Type B pancreatic cell (in vitro differentiated cells): ENCODE results near the gene SAGE1. TPM values are rescaled to one million over a fixed set of nuclear protein-coding genes. Genes with fewer than 3 reads are reported as not detected.
"Not testable (repeated sequence)": the region's sequence is repeated elsewhere in the genome, so short reads cannot be mapped to it uniquely, and the experiment has no call there.

Source experiments
- DNase-seq: peaks from one replicate; pipeline ENCODE4 v3.0.0; 2021; ENCODE audit warnings: mixed read lengths; ENCODE audit not compliant: unreplicated experiment; ENCODE audit errors: extremely low spot score
- H3K27ac Mint-ChIP-seq: 2 replicates; pipeline ENCODE4 v1.8.0; 2021; ENCODE audit warnings: mild to moderate bottlenecking, mixed read lengths
- H3K27me3 Mint-ChIP-seq: 2 replicates; pipeline ENCODE4 v1.8.0; 2021; ENCODE audit warnings: mixed read lengths
- H3K36me3 Mint-ChIP-seq: 2 replicates; pipeline ENCODE4 v1.8.0; 2021; ENCODE audit warnings: mixed read lengths
- H3K4me1 Mint-ChIP-seq: one replicate; pipeline ENCODE4 v1.8.0; 2021; ENCODE audit warnings: mixed read lengths; ENCODE audit not compliant: unreplicated experiment
- H3K4me3 Mint-ChIP-seq: 2 replicates; pipeline ENCODE4 v1.8.0; 2021; ENCODE audit warnings: mild to moderate bottlenecking, mixed read lengths
- H3K9me3 Mint-ChIP-seq: 2 replicates; pipeline ENCODE4 v1.8.0; 2021; ENCODE audit warnings: mixed read lengths
- CTCF ChIP-seq: fragments of 200-600 bp; sonication (generic); conservative IDR thresholded peaks from 2 replicates; pipeline ENCODE4 v1.5.0; 2021; ENCODE audit warnings: antibody characterized with exemption, mild to moderate bottlenecking
- total RNA-seq: library from RNA; stranded (reverse); gene quantifications from 2 replicates; pipeline ENCODE4 v1.2.1, GENCODE V29; 2021; ENCODE audit warnings: low replicate concordance

SAGE1 gene
- total RNA-seq, 1 donor from 2014 or later: not detected

- Mint-ChIP-seq H3K4me1 (no peaks in the 10 kb centered on the region), H3K27ac (no peak overlapping the region), H3K4me3 (no peak overlapping the region), H3K27me3 (no peaks in the 10 kb centered on the region), H3K9me3 (peaks cover 4% of the 10 kb centered on the region), H3K36me3 (no peaks in the 10 kb centered on the region)
- TF ChIP-seq CTCF: no peak
- DNase-seq: no peak
Measured at GRCh38 chrX:135892781-135893180, 735 bp upstream of the SAGE1 start.

GRCh38 chrX:135910251-135910650, 16.7 kb downstream of the SAGE1 start:
- no peak for TF ChIP-seq CTCF
- no peak overlapping the region for H3K27ac Mint-ChIP-seq
- no peaks in the 10 kb centered on the region for H3K4me1 Mint-ChIP-seq
- H3K9me3 Mint-ChIP-seq: peaks cover 4% of the 10 kb centered on the region
- H3K4me3 Mint-ChIP-seq: no peak overlapping the region
- no peak for DNase-seq
- H3K36me3 Mint-ChIP-seq: no peaks in the 10 kb centered on the region
- no peaks in the 10 kb centered on the region for H3K27me3 Mint-ChIP-seq

GRCh38 chrX:135914404-135914803, 20.9 kb downstream of the SAGE1 start:
- no peaks in the 10 kb centered on the region for H3K9me3 Mint-ChIP-seq
- no peak overlapping the region for H3K4me3 Mint-ChIP-seq
- no peaks in the 10 kb centered on the region for H3K36me3 Mint-ChIP-seq
- H3K27ac Mint-ChIP-seq: no peak overlapping the region
- no peaks in the 10 kb centered on the region for H3K27me3 Mint-ChIP-seq
- H3K4me1 Mint-ChIP-seq: no peaks in the 10 kb centered on the region
- TF ChIP-seq CTCF: no peak
- no peak for DNase-seq

- H3K27ac Mint-ChIP-seq, H3K9me3 Mint-ChIP-seq, H3K36me3 Mint-ChIP-seq, DNase-seq, H3K4me3 Mint-ChIP-seq, H3K27me3 Mint-ChIP-seq, H3K4me1 Mint-ChIP-seq: not testable (repeated sequence)
Measured at GRCh38 chrX:135920516-135920915, 27.0 kb downstream of the SAGE1 start.

GRCh38 chrX:135923353-135923752, 29.8 kb downstream of the SAGE1 start:
- DNase-seq: no peak
- no peak overlapping the region for H3K27ac Mint-ChIP-seq
- no peaks in the 10 kb centered on the region for H3K9me3 Mint-ChIP-seq
- H3K27me3 Mint-ChIP-seq: no peaks in the 10 kb centered on the region
- no peak for TF ChIP-seq CTCF
- H3K4me3 Mint-ChIP-seq: no peak overlapping the region
- no peaks in the 10 kb centered on the region for H3K4me1 Mint-ChIP-seq
- H3K36me3 Mint-ChIP-seq: no peaks in the 10 kb centered on the region

- no peak for TF ChIP-seq CTCF
- no peaks in the 10 kb centered on the region for H3K27me3 Mint-ChIP-seq
- no peak for DNase-seq
- H3K36me3 Mint-ChIP-seq: no peaks in the 10 kb centered on the region
- no peaks in the 10 kb centered on the region for H3K4me1 Mint-ChIP-seq
- no peaks in the 10 kb centered on the region for H3K9me3 Mint-ChIP-seq
- no peak overlapping the region for H3K27ac Mint-ChIP-seq
- no peak overlapping the region for H3K4me3 Mint-ChIP-seq
Measured at GRCh38 chrX:135927897-135928296, 34.4 kb downstream of the SAGE1 start.
